Jurkat, Clone E6-1 (cell line): Measurements from ENCODE around the gene HOOK2.
A peak's percentile ranks its signal among the peaks of the same experiment; 100 is the strongest.

Experiments
- DNase-seq: peaks from one replicate; pipeline ENCODE4 v3.0.0-alpha.2; 2011; ENCODE audit warnings: low read depth, low spot score
- H3K4me3 ChIP-seq: 2 replicates; pipeline ENCODE4 v1.5.1; 2011; ENCODE audit warnings: mild to moderate bottlenecking, low read length, control low read depth, moderate library complexity

The HOOK2 gene

GRCh38 chr19:12764698-12765097, 10.7 kb downstream of the HOOK2 start:
- DNase-seq, result no peak
- H3K4me3 ChIP-seq, result no peak overlapping the region

GRCh38 chr19:12763100-12763499, 12.3 kb downstream of the HOOK2 start:
- no peak overlapping the region for H3K4me3 ChIP-seq
- DNase-seq, result no peak

- DNase-seq, result no peak
- H3K4me3 ChIP-seq, result no peak overlapping the region
Measured at GRCh38 chr19:12759686-12760085, 15.7 kb downstream of the HOOK2 start.

GRCh38 chr19:12757544-12758274, 17.6 kb downstream of the HOOK2 start:
- DNase-seq, result no peak
- H3K4me3 ChIP-seq, result peak overlapping the region; percentile 27

- no peak overlapping the region for H3K4me3 ChIP-seq
- DNase-seq, result no peak
Measured at GRCh38 chr19:12756150-12756883, 19.0 kb downstream of the HOOK2 start.

GRCh38 chr19:12754465-12755196, 20.7 kb downstream of the HOOK2 start:
- DNase-seq, result no peak
- H3K4me3 ChIP-seq, result no peak overlapping the region

- no peak overlapping the region for H3K4me3 ChIP-seq
- DNase-seq, result no peak
Measured at GRCh38 chr19:12752056-12752781, 23.1 kb downstream of the HOOK2 start.

GRCh38 chr19:12751635-12752034, 23.7 kb downstream of the HOOK2 start, which contains the start of gene BEST2:
BEST2 (plus strand) TSS chr19:12751791; CDS start chr19:12752593, 802 bp downstream.
- DNase-seq, result no peak
- no peak within 1 kb of the TSS for H3K4me3 ChIP-seq

GRCh38 chr19:12750851-12751250, 24.5 kb downstream of the HOOK2 start:
- DNase-seq, result no peak
- H3K4me3 ChIP-seq, result no peak overlapping the region

- no peak for DNase-seq
- no peak overlapping the region for H3K4me3 ChIP-seq
Measured at GRCh38 chr19:12749938-12750521, 25.3 kb downstream of the HOOK2 start.

- DNase-seq, result no peak
- H3K4me3 ChIP-seq, result no peak overlapping the region
Measured at GRCh38 chr19:12748489-12748888, 26.9 kb downstream of the HOOK2 start.

GRCh38 chr19:12745166-12745897, 30.0 kb downstream of the HOOK2 start:
- H3K4me3 ChIP-seq, result no peak overlapping the region
- no peak for DNase-seq

- H3K4me3 ChIP-seq, result peak overlapping the region; percentile 97
- no peak for DNase-seq
Measured at GRCh38 chr19:12737835-12738351, 37.5 kb downstream of the HOOK2 start.

- peak; percentile 99 for DNase-seq
- peak within 1 kb of the TSS; percentile 97 for H3K4me3 ChIP-seq
Measured at GRCh38 chr19:12736995-12737834, 38.1 kb downstream of the HOOK2 start, which contains the start of gene GET3. GET3 (plus strand) TSS chr19:12737497; CDS start chr19:12737506, 9 bp downstream.

GRCh38 chr19:12733369-12734214, 41.8 kb downstream of the HOOK2 start:
- DNase-seq, result peak; percentile 70
- peak overlapping the region; percentile 100 for H3K4me3 ChIP-seq

- DNase-seq, result no peak
- no peak overlapping the region for H3K4me3 ChIP-seq
Measured at GRCh38 chr19:12731337-12731736, 44.0 kb downstream of the HOOK2 start.
